Thoracic aorta (tissue), 2 donors: ENCODE measurements around the gene SGMS2. TPM values are rescaled to one million over a fixed set of nuclear protein-coding genes. Genes with fewer than 3 reads are reported as not detected.
A peak's percentile ranks its signal among the peaks of the same experiment; 100 is the strongest.

ENCODE experiments used
- ATAC-seq: fragments of 150-250 bp; one replicate; pipeline ENCODE4 v1.8.0; 2017; ENCODE audit warnings: low read depth; ENCODE audit not compliant: insufficient number of reproducible peaks, low FRiP score
- DNase-seq: peaks from one replicate; pipeline ENCODE4 v3.0.0-alpha.2; 2020; ENCODE audit warnings: low spot score
- H3K27ac ChIP-seq, 2 donors: fragments of 200-600 bp; sonication (generic); 1 replicate in 1 of 2; 2 replicates in 1 of 2; pipeline ENCODE4 v1.5.1; 2016; ENCODE audit warnings: mild to moderate bottlenecking in 2 of 2, moderate library complexity in 2 of 2
- H3K27me3 ChIP-seq: fragments of 200-600 bp; sonication (generic); replicated peaks from 2 replicates; pipeline ENCODE4 v1.6.0; 2016; ENCODE audit warnings: mild to moderate bottlenecking; ENCODE audit not compliant: insufficient read depth
- H3K36me3 ChIP-seq: fragments of 200-600 bp; sonication (generic); one replicate; pipeline ENCODE4 v1.5.1; 2016
- H3K4me1 ChIP-seq, 2 donors: fragments of 200-600 bp; sonication (generic); 1 replicate in 1 of 2; 2 replicates in 1 of 2; pipeline versions ENCODE4 v1.5.1 to v1.6.0; 2016; ENCODE audit warnings: low read depth in 2 of 2, mild to moderate bottlenecking in 1 of 2; ENCODE audit not compliant: control insufficient read depth in 1 of 2
- H3K4me3 ChIP-seq: fragments of 200-600 bp; sonication (generic); 2 replicates; pipeline ENCODE4 v1.5.1; 2016; ENCODE audit warnings: mild to moderate bottlenecking
- H3K9me3 ChIP-seq: fragments of 200-600 bp; sonication (generic); 2 replicates; pipeline ENCODE4 v1.5.1; 2016
- total RNA-seq, 2 donors: library from RNA; depleted of rRNA; stranded (reverse); fragments of >200 nt; gene quantifications; one replicate each; pipeline versions ENCODE4 v1.1.0 to v1.2.3, GENCODE V29; 2016
- TF ChIP-seq, protein P1 (sequence below): fragments of 200-600 bp; sonication (generic); IDR thresholded peaks from one replicate; pipeline ENCODE4 v1.5.1; 2019; ENCODE audit warnings: antibody characterized with exemption

The SGMS2 gene
- total RNA-seq, 2 donors from 2014 or later, result 119 to 231 TPM

DNA sequence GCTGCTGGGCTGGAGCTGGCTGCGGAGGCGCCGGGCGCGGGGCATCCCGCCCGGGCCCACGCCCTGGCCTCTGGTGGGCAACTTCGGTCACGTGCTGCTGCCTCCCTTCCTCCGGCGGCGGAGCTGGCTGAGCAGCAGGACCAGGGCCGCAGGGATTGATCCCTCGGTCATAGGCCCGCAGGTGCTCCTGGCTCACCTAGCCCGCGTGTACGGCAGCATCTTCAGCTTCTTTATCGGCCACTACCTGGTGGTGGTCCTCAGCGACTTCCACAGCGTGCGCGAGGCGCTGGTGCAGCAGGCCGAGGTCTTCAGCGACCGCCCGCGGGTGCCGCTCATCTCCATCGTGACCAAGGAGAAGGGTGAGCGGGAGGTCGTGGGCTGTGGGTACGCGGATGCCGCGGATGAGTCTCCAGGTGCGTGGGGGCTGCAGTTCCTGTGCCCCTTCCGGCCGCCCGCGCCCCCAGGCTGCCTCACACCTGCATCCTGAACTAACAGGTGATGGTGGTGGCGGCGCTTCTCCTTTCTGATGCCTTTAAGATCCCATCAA lies 107.1 kb downstream of the SGMS2 start:
- peak overlapping the region; percentile 84 to 93 for H3K27ac ChIP-seq
- ATAC-seq (peak; percentile 48), DNase-seq (no peak)

DNA sequence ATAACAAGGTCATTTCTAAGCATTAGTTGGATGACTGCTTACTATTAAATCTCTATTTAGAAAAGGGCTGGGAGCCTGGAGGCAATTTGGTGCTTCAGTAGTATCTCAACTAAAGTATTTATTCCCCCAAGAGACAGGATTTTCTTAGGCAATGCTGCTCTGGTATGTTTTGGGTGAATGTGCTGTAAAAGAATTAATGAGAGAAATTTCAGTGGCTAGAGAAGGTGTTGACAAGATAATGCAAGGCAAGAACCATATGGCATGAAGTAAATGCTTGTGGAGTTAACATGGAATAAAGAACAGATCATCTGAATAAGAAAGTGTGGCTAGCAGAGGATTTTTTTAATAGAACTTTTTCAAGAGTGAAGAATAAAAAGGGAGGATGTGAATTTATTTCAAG lies 110.5 kb downstream of the SGMS2 start:
- Histone ChIP-seq H3K9me3 (no peaks in the 10 kb centered on the region), H3K4me3 (no peak overlapping the region), H3K36me3 (no peaks in the 10 kb centered on the region), H3K27ac (no peak overlapping the region), H3K27me3 (no peaks in the 10 kb centered on the region), H3K4me1 (peaks cover 0 to 16% of the 10 kb centered on the region in 2 donors)
- TF ChIP-seq, protein P1, sequence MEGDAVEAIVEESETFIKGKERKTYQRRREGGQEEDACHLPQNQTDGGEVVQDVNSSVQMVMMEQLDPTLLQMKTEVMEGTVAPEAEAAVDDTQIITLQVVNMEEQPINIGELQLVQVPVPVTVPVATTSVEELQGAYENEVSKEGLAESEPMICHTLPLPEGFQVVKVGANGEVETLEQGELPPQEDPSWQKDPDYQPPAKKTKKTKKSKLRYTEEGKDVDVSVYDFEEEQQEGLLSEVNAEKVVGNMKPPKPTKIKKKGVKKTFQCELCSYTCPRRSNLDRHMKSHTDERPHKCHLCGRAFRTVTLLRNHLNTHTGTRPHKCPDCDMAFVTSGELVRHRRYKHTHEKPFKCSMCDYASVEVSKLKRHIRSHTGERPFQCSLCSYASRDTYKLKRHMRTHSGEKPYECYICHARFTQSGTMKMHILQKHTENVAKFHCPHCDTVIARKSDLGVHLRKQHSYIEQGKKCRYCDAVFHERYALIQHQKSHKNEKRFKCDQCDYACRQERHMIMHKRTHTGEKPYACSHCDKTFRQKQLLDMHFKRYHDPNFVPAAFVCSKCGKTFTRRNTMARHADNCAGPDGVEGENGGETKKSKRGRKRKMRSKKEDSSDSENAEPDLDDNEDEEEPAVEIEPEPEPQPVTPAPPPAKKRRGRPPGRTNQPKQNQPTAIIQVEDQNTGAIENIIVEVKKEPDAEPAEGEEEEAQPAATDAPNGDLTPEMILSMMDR, result no peak
- no peak for DNase-seq
- ATAC-seq, result no peak

More for the DNA sequence above, 107.1 kb downstream of the SGMS2 start:
- Histone ChIP-seq H3K4me1 (peaks cover 0 to 18% of the 10 kb centered on the region in 2 donors), H3K9me3 (no peaks in the 10 kb centered on the region), H3K27me3 (no peaks in the 10 kb centered on the region), H3K4me3 (peak overlapping the region; percentile 85), H3K36me3 (no peaks in the 10 kb centered on the region)
- TF ChIP-seq, protein P1, result no peak

DNA sequence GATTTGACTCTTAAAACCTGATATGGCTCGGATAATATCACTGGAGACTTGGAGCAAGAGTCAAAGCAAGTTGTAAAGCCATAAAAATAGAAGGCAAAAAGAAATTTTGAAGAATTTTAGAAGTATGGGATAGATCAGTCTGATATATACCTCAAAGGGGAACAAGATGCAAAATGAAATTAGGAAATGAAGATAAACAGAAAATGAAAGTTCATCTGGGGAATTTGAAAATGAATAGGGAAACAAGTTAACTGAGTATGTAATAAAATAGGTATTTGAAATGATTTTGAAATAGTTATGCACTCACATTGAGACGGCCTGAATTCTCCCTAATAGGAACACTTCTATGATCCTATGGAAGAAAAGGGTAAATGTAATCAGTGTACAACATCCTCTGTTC lies 112.3 kb downstream of the SGMS2 start:
- no peak for DNase-seq
- no peaks in the 10 kb centered on the region for H3K9me3 ChIP-seq
- no peaks in the 10 kb centered on the region for H3K36me3 ChIP-seq
- TF ChIP-seq, protein P1, result no peak
- peaks cover 0 to 12% of the 10 kb centered on the region in 2 donors for H3K4me1 ChIP-seq
- no peaks in the 10 kb centered on the region for H3K27me3 ChIP-seq
- no peak overlapping the region for H3K27ac ChIP-seq
- H3K4me3 ChIP-seq, result no peak overlapping the region
- no peak for ATAC-seq

DNA sequence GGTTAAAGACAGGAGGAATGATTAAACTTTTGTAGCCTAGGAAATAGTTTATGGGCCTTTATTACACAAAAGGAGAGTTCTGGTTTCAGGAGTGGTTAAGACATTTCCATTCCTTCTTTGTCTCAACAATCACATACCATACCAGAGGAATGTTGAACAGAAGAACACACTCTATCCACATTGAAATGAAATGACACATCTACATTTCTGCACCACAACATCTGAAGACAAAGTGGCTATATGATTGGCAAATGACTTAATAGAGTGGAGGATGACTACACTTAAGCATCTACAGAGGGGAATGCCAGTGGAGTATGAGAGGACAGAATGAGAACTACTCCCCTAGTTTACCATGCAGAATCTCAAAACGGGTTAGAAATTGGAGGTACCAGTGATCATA lies 114.6 kb downstream of the SGMS2 start:
- TF ChIP-seq, protein P1, result no peak
- Histone ChIP-seq H3K9me3 (no peaks in the 10 kb centered on the region), H3K36me3 (no peaks in the 10 kb centered on the region), H3K4me1 (no peaks in the 10 kb centered on the region), H3K27me3 (no peaks in the 10 kb centered on the region), H3K27ac (no peak overlapping the region), H3K4me3 (no peak overlapping the region)
- no peak for DNase-seq
- ATAC-seq, result no peak

DNA sequence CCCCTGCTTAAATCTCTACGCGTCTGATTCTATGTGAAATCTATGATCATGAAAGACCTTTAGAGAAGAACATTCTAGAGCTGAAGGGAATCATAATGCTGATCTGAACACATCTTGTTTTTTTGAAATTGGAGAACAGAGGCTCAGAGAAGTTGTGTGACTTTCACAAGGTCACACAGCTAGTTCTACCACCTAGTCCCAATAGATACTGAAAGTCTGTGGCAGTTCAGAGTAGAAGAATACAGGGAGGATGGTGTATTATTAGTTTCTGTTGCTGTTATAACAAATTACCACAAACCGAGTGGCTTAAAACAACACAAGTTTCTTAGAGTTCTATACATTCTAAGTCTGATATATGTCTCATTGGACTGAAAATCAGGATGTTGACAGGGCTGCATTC lies 121.1 kb downstream of the SGMS2 start:
- Histone ChIP-seq H3K4me3 (no peak overlapping the region), H3K36me3 (peaks cover 29% of the 10 kb centered on the region), H3K27me3 (no peaks in the 10 kb centered on the region), H3K9me3 (no peaks in the 10 kb centered on the region), H3K27ac (no peak overlapping the region), H3K4me1 (no peaks in the 10 kb centered on the region)
- ATAC-seq, result no peak
- no peak for DNase-seq
- TF ChIP-seq, protein P1, result no peak
